H1 (cell line): ENCODE results near the gene MDK. TPM values are rescaled to one million over a fixed set of nuclear protein-coding genes. Genes with fewer than 3 reads are reported as not detected.

Experiments
- CTCF ChIA-PET: fragments of 300-600 bp; sonication (Branson Sonifier 250); formaldehyde crosslinking; loops from one replicate; lab custom pipeline; 2021; ENCODE audit not compliant: partially characterized antibody; lab: Charles Lee
- POLR2A ChIA-PET: fragments of 300-600 bp; sonication (Branson Sonifier 250); formaldehyde crosslinking; loops from one replicate; lab custom pipeline; 2021; ENCODE audit warnings: inconsistent platforms; ENCODE audit not compliant: partially characterized antibody; lab: Charles Lee
- DNase-seq, 2 experiments: peaks; one replicate each; pipeline versions ENCODE4 v3.0.0 to v3.0.0-alpha.2; 2010 to 2022; ENCODE audit warnings: low spot score in 2 of 2, low read depth in 1 of 2, mixed read lengths in 1 of 2
- FAIRE-seq: peaks from 2 replicates; lab custom pipeline; 2011; peaks lifted over from hg19 to GRCh38; lab: Jason Lieb, UNC
- H2AFZ ChIP-seq: 2 replicates; pipeline ENCODE4 v1.8.1; 2012; ENCODE audit warnings: low read length, inconsistent platforms
- H2AK5ac ChIP-seq: 2 replicates; pipeline ENCODE4 v1.6.1; 2013; ENCODE audit warnings: low read depth, low read length
- H2BK120ac ChIP-seq: replicated peaks from 2 replicates; pipeline ENCODE3; 2013; ENCODE audit warnings: low read depth, low read length, inconsistent platforms
- H2BK12ac ChIP-seq: 2 replicates; pipeline ENCODE4 v1.6.1; 2013; ENCODE audit warnings: low read depth, low read length
- H2BK15ac ChIP-seq: 2 replicates; pipeline ENCODE4 v1.6.1; 2013; ENCODE audit warnings: low read length
- H2BK20ac ChIP-seq: 2 replicates; pipeline ENCODE4 v1.6.1; 2013; ENCODE audit warnings: low read length
- H2BK5ac ChIP-seq: 2 replicates; pipeline ENCODE4 v1.6.1; 2013; ENCODE audit warnings: low read depth, low read length
- H3K14ac ChIP-seq: 2 replicates; pipeline ENCODE4 v1.6.1; 2013; ENCODE audit warnings: inconsistent platforms; ENCODE audit not compliant: insufficient read length
- H3K18ac ChIP-seq: 2 replicates; pipeline ENCODE4 v1.6.1; 2013; ENCODE audit warnings: low read length; ENCODE audit errors: extremely low read depth
- H3K23ac ChIP-seq: 2 replicates; pipeline ENCODE4 v1.6.1; 2013; ENCODE audit warnings: inconsistent platforms; ENCODE audit not compliant: insufficient read length
- H3K23me2 ChIP-seq: 2 replicates; pipeline ENCODE4 v1.6.1; 2013; ENCODE audit warnings: low read depth, low read length
- H3K27ac ChIP-seq: 2 replicates; pipeline ENCODE4 v1.6.1; 2011; ENCODE audit warnings: low read depth, low read length, inconsistent platforms
- H3K27me3 ChIP-seq, 4 experiments: replicated peaks in 1 of 4; 1 replicate in 1 of 4; 2 replicates in 3 of 4; pipeline versions ENCODE4 v1.6.1 to v1.8.1; 2011 to 2013; ENCODE audit warnings: low read length in 3 of 4, mild to moderate bottlenecking in 3 of 4, inconsistent platforms in 2 of 4, mixed read lengths in 2 of 4, moderate library complexity in 1 of 4; ENCODE audit not compliant: control insufficient read depth in 3 of 4, insufficient read depth in 3 of 4; ENCODE audit errors: extremely low read depth in 1 of 4
- H3K36me3 ChIP-seq, 4 experiments: 2 replicates each; pipeline versions ENCODE4 v1.6.1 to v1.8.1; 2011 to 2013; ENCODE audit warnings: mild to moderate bottlenecking in 4 of 4, low read length in 3 of 4, moderate library complexity in 2 of 4, control low read depth in 1 of 4, inconsistent platforms in 1 of 4; ENCODE audit not compliant: insufficient read depth in 4 of 4, control insufficient read depth in 2 of 4
- H3K4ac ChIP-seq: replicated peaks from 2 replicates; pipeline ENCODE3; 2013; ENCODE audit warnings: low read length, low read depth, mixed read lengths, inconsistent platforms; ENCODE audit not compliant: insufficient read length
- H3K4me1 ChIP-seq, 4 experiments: replicated peaks in 1 of 4; 1 replicate in 1 of 4; 2 replicates in 3 of 4; pipeline versions ENCODE4 v1.6.1 to v1.8.1; 2011 to 2013; ENCODE audit warnings: low read length in 3 of 4, inconsistent platforms in 2 of 4, mixed read lengths in 1 of 4; ENCODE audit not compliant: insufficient read depth in 4 of 4, control insufficient read depth in 3 of 4
- H3K4me2 ChIP-seq, 2 experiments: 2 replicates each; pipeline versions ENCODE4 v1.6.1 to v1.8.1; 2011 to 2013; ENCODE audit warnings: low read depth in 2 of 2, low read length in 2 of 2, control low read depth in 1 of 2, inconsistent platforms in 1 of 2, mild to moderate bottlenecking in 1 of 2; ENCODE audit not compliant: insufficient read depth in 1 of 2
- H3K4me3 ChIP-seq, 4 experiments: fragments of 200-600, 300-600 bp in 1 of 4; sonication (generic), shearing (Covaris generic), sonication (Bioruptor Twin) in 1 of 4; 2 replicates each; pipeline versions ENCODE4 v1.5.1 to v1.8.1; 2011 to 2016; ENCODE audit warnings: low read length in 4 of 4, low read depth in 3 of 4, control low read depth in 2 of 4, inconsistent platforms in 2 of 4, mild to moderate bottlenecking in 2 of 4, mixed read lengths in 1 of 4, moderate library complexity in 1 of 4; ENCODE audit not compliant: insufficient read depth in 2 of 4; ENCODE audit errors: extremely low read depth in 1 of 4
- H3K56ac ChIP-seq: replicated peaks from 2 replicates; pipeline ENCODE3; 2013; ENCODE audit warnings: low read depth, mild to moderate bottlenecking, mixed read lengths, low read length, inconsistent platforms; ENCODE audit not compliant: insufficient read length
- H3K79me1 ChIP-seq: 2 replicates; pipeline ENCODE4 v1.6.1; 2013; ENCODE audit warnings: low read depth, low read length, control low read depth
- H3K79me2 ChIP-seq, 2 experiments: 2 replicates each; pipeline versions ENCODE4 v1.6.1 to v1.8.1; 2012 to 2013; ENCODE audit warnings: low read length in 2 of 2, mild to moderate bottlenecking in 2 of 2, inconsistent platforms in 1 of 2; ENCODE audit not compliant: insufficient read depth in 2 of 2, control insufficient read depth in 1 of 2
- H3K9ac ChIP-seq, 4 experiments: replicated peaks in 1 of 4; 1 replicate in 1 of 4; 2 replicates in 3 of 4; pipeline versions ENCODE4 v1.6.1 to v1.8.1; 2011 to 2013; ENCODE audit warnings: low read depth in 3 of 4, low read length in 3 of 4, control low read depth in 2 of 4, mild to moderate bottlenecking in 2 of 4, moderate library complexity in 2 of 4, inconsistent platforms in 1 of 4; ENCODE audit errors: extremely low read depth in 1 of 4
- H3K9me3 ChIP-seq, 2 experiments: 2 replicates each; pipeline versions ENCODE4 v1.6.1 to v1.8.1; 2012 to 2013; ENCODE audit warnings: mild to moderate bottlenecking in 2 of 2, moderate library complexity in 2 of 2, control low read depth in 1 of 2, inconsistent platforms in 1 of 2, low read depth in 1 of 2, low read length in 1 of 2, mixed read lengths in 1 of 2; ENCODE audit not compliant: insufficient read depth in 2 of 2
- H4K20me1 ChIP-seq, 2 experiments: replicated peaks in 1 of 2; 2 replicates each; pipeline versions ENCODE3 to v1.8.1; 2011 to 2013; ENCODE audit warnings: inconsistent platforms in 2 of 2, low read length in 2 of 2, mild to moderate bottlenecking in 1 of 2; ENCODE audit not compliant: insufficient read depth in 2 of 2, control insufficient read depth in 1 of 2
- H4K5ac ChIP-seq: 2 replicates; pipeline ENCODE4 v1.6.1; 2013; ENCODE audit warnings: low read length, low read depth, mixed read lengths, inconsistent platforms; ENCODE audit not compliant: insufficient read length
- H4K8ac ChIP-seq: 2 replicates; pipeline ENCODE4 v1.8.0; 2013; ENCODE audit warnings: mild to moderate bottlenecking, moderate library complexity, low read length, inconsistent platforms; ENCODE audit not compliant: insufficient read depth; ENCODE audit errors: extremely low read depth
- H4K91ac ChIP-seq: replicated peaks from 2 replicates; pipeline ENCODE3; 2013; ENCODE audit warnings: low read length, mixed read lengths, inconsistent platforms; ENCODE audit not compliant: insufficient read length
- CEBPB ChIP-seq: IDR thresholded peaks from 2 replicates; pipeline ENCODE4 v1.6.1; 2012; ENCODE audit warnings: low read depth, low read length
- E2F6 ChIP-seq: IDR thresholded peaks from 2 replicates; pipeline ENCODE4 v1.6.1; 2012; ENCODE audit warnings: inconsistent platforms
- WGBS, 2 experiments: shearing (Covaris generic) in 1 of 2; methylation state at CpG; one replicate each; pipeline versions ENCODE4 v1.1.6 to v1.1.7; 2013 to 2015; ENCODE audit warnings: low lambda C conversion rate in 2 of 2, mixed read lengths in 2 of 2, inconsistent platforms in 1 of 2, low coverage in 1 of 2, missing lambda C conversion rate in 1 of 2; ENCODE audit not compliant: insufficient replicate concordance in 2 of 2, insufficient coverage in 1 of 2, insufficient read length in 1 of 2; ENCODE audit errors: extremely low coverage in 1 of 2, missing lambda C conversion rate in 1 of 2; 5-methylcytosine and 5-hydroxymethylcytosine counted together
- polyA plus RNA-seq, 7 experiments: library from polyadenylated mRNA; depleted of rRNA in 3 of 7; stranded (reverse) in 5 of 7; unstranded in 2 of 7; fragments of >200 nt in 5 of 7; fragments of 200-250 nt in 2 of 7; gene quantifications; 1 replicate in 5 of 7; 2 replicates in 1 of 7; 4 replicates in 1 of 7; pipeline versions ENCODE4 v1.2.1 to v1.2.3, GENCODE V29; 2011 to 2013; ENCODE audit warnings: missing spikeins in 2 of 7, mixed read lengths in 2 of 7
- total RNA-seq: library from RNA; stranded (reverse); fragmentation: NEBNext Ultra II Directional; extraction: Animal tissue kit (Norgen Biotek cat#: 25700); gene quantifications from 2 replicates; pipeline ENCODE4 v1.2.1, GENCODE V29; 2021

Gene MDK
- total and polyA plus RNA-seq, 2 of the 8 experiments (the other 6 are each of a cell fraction or from before 2014, with no cell fraction given): 309 to 606 TPM

GRCh38 chr11:46367244-46367915 is 14.1 kb upstream of the MDK start:
- H3K23me2 ChIP-seq: no peaks in the 10 kb centered on the region
- no peak overlapping the region for H2BK5ac ChIP-seq
- H2AK5ac ChIP-seq: no peak overlapping the region
- peaks cover 0 to 17% (median 8%) of the 10 kb centered on the region in 4 experiments; a peak in 5 of 7 replicates for H3K4me1 ChIP-seq
- no peaks in the 10 kb centered on the region for H3K9me3 ChIP-seq
- H4K5ac ChIP-seq: peak overlapping the region; percentile 6
- no peak overlapping the region for H2AFZ ChIP-seq
- peaks cover 2 to 9% (median 4%) of the 10 kb centered on the region in 4 experiments; a peak in 5 of 8 replicates for H3K36me3 ChIP-seq
- no peak overlapping the region; the same call in 1 of the 2 replicates for H3K27ac ChIP-seq
- FAIRE-seq (peak; percentile 68), DNase-seq (peak in 1 of 2 experiments; percentile 95)
- POLR2A ChIA-PET: interaction anchor here (1.4 to 7.8 kb wide), 4 partner anchors 8 to 125 kb away, joined by 3 to 69 read pairs (median 8); partner anchors contain the start of genes DGKZ and MDK
- H3K14ac ChIP-seq: no peak overlapping the region
- no peak overlapping the region for H3K18ac ChIP-seq
- WGBS, 2 experiments: 61% methylated on average over 24 of the region's 32 CpGs; no CpG with 5 or more reads in 1 of the 2 experiments
- no peak overlapping the region for H3K4me3 ChIP-seq
- H2BK12ac ChIP-seq: no peak overlapping the region
- peaks cover 8 to 30% of the 10 kb centered on the region in 2 experiments for H4K20me1 ChIP-seq
- peaks cover 0 to 27% of the 10 kb centered on the region in 2 experiments; a peak in 2 of 4 replicates for H3K79me2 ChIP-seq
- H2BK20ac ChIP-seq: no peak overlapping the region
- no peak overlapping the region for H2BK15ac ChIP-seq
- no peak overlapping the region for H3K4ac ChIP-seq
- CTCF ChIA-PET: interaction anchor here (0.7 to 44.5 kb wide), 19 partner anchors 10 to 486 kb away, joined by 3 to 1004 read pairs (median 5); partner anchors contain the start of genes CHRM4 and DGKZ
- no peak overlapping the region for H3K23ac ChIP-seq
- no peak overlapping the region for H2BK120ac ChIP-seq
- peaks cover 13% of the 10 kb centered on the region for H3K79me1 ChIP-seq
- H4K8ac ChIP-seq: 0 out of 2 replicates have a peak overlapping the region, but pooled peaks have one; percentile 28
- H4K91ac ChIP-seq: no peak overlapping the region
- no peak overlapping the region for H3K9ac ChIP-seq
- no peak overlapping the region for H3K56ac ChIP-seq
- H3K4me2 ChIP-seq: no peak overlapping the region
- H3K27me3 ChIP-seq: no peaks in the 10 kb centered on the region
- TF ChIP-seq CEBPB: no peak
- no peak for TF ChIP-seq E2F6
